PC-3 (cell line): ENCODE data around the gene PLAGL1. TPM values are rescaled to one million over a fixed set of nuclear protein-coding genes. Genes with fewer than 3 reads are reported as not detected.

ENCODE experiments used
- ATAC-seq: fragments of 200-7000 bp; cut with Tn5 transposase; 2 replicates; pipeline ENCODE4 v1.9.1; 2020; ENCODE audit warnings: mild to moderate bottlenecking, moderate library complexity
- BruUV-seq: library from RNA; stranded (reverse); fragments of 400-500 nt; replicated peaks from 2 replicates; lab custom pipeline; 2021; lab: Mats Ljungman, UMichigan
- CTCF ChIA-PET: fragments of 300-600 bp; sonication (Branson Sonifier 250); formaldehyde crosslinking; loops from one replicate; lab custom pipeline; 2022; ENCODE audit warnings: antibody characterized with exemption; lab: Charles Lee
- POLR2A ChIA-PET: fragments of 300-600 bp; sonication (Branson Sonifier 250); formaldehyde crosslinking; loops from one replicate; lab custom pipeline; 2022; ENCODE audit warnings: antibody characterized with exemption; ENCODE audit not compliant: unreplicated experiment; lab: Charles Lee
- DNase-seq: peaks from one replicate; pipeline ENCODE4 v3.0.0-alpha.2; 2015
- H2AFZ ChIP-seq: fragments of 300-600 bp; sonication (generic); 2 replicates; pipeline ENCODE4 v1.6.0; 2016; ENCODE audit warnings: antibody characterized with exemption, low read length
- H3F3A ChIP-seq: fragments of 300-600 bp; sonication (generic); one replicate; pipeline ENCODE4 v1.6.0; 2017; ENCODE audit warnings: antibody characterized with exemption, low read length, control low read depth, mild to moderate bottlenecking; ENCODE audit not compliant: unreplicated experiment
- H3K27ac ChIP-seq: fragments of 300-600 bp; sonication (generic); 2 replicates; pipeline ENCODE4 v1.5.1; 2016; ENCODE audit warnings: mild to moderate bottlenecking, low read length
- H3K27me3 ChIP-seq: fragments of 300-600 bp; sonication (generic); 2 replicates; pipeline ENCODE4 v1.6.1; 2016; ENCODE audit warnings: low read length, mixed read lengths
- H3K36me3 ChIP-seq: fragments of 300-600 bp; sonication (generic); 2 replicates; pipeline ENCODE4 v1.6.1; 2016; ENCODE audit warnings: low read depth, mixed run types, low read length, mixed read lengths
- H3K4me1 ChIP-seq: fragments of 300-600 bp; sonication (generic); 2 replicates; pipeline ENCODE4 v1.5.1; 2016; ENCODE audit warnings: low read length; ENCODE audit not compliant: insufficient read depth
- H3K4me2 ChIP-seq: fragments of 300-600 bp; sonication (generic); 2 replicates; pipeline ENCODE4 v1.6.0; 2016; ENCODE audit warnings: low read length
- H3K4me3 ChIP-seq: fragments of 300-600 bp; sonication (generic); 2 replicates; pipeline ENCODE4 v1.5.1; 2016; ENCODE audit warnings: mild to moderate bottlenecking, low read length, mixed read lengths
- H3K79me2 ChIP-seq: fragments of 300-600 bp; sonication (generic); 2 replicates; pipeline ENCODE4 v1.6.1; 2017; ENCODE audit warnings: low read length, mixed read lengths
- H3K9ac ChIP-seq: fragments of 300-600 bp; sonication (generic); 2 replicates; pipeline ENCODE4 v1.6.0; 2016; ENCODE audit warnings: mild to moderate bottlenecking, low read length
- H3K9me2 ChIP-seq: fragments of 300-600 bp; sonication (generic); replicated peaks from 2 replicates; pipeline ENCODE4 v1.6.1; 2016; ENCODE audit warnings: mixed run types, low read length, mixed read lengths
- H3K9me3 ChIP-seq: fragments of 300-600 bp; sonication (generic); 2 replicates; pipeline ENCODE4 v1.6.1; 2016; ENCODE audit warnings: low read length, mixed read lengths
- H4K20me1 ChIP-seq: fragments of 300-600 bp; sonication (generic); 2 replicates; pipeline ENCODE4 v1.6.1; 2016; ENCODE audit warnings: low read length, mixed read lengths
- CTCF ChIP-seq: fragments of 300-600 bp; sonication (generic); conservative IDR thresholded peaks from 2 replicates; pipeline ENCODE4 v1.5.1; 2017; ENCODE audit warnings: antibody characterized with exemption, low read depth, mild to moderate bottlenecking, low read length
- EZH2 ChIP-seq: fragments of 300-600 bp; sonication (generic); IDR thresholded peaks from one replicate; pipeline ENCODE4 v1.6.1; 2017; ENCODE audit warnings: antibody characterized with exemption, mild to moderate bottlenecking, low read length; ENCODE audit not compliant: unreplicated experiment
- EZH2phosphoT487 ChIP-seq: fragments of 300-600 bp; sonication (generic); IDR thresholded peaks from 2 replicates; pipeline ENCODE4 v1.6.1; 2018; ENCODE audit warnings: mild to moderate bottlenecking, antibody characterized with exemption, low read length, borderline replicate concordance
- intact Hi-C: fragments of 100-400 bp; cut with micrococcal nuclease; formaldehyde crosslinking; loops from 2 replicates; pipeline ENCODE4 v1.9.0; 2023
- total RNA-seq: library from RNA; depleted of rRNA; stranded (reverse); fragments of >200 nt; gene quantifications from 2 replicates; pipeline ENCODE4 v1.2.3, GENCODE V29; 2014

Gene PLAGL1
- total RNA-seq, 1 experiment from 2014 or later = 14.4 TPM

GRCh38 chr6:143957679-143958274, 50.3 kb downstream of the PLAGL1 start:
- no peak for TF ChIP-seq CTCF
- TF ChIP-seq EZH2phosphoT487 = no peak
- TF ChIP-seq EZH2 = no peak
- H4K20me1 ChIP-seq = no peaks in the 10 kb centered on the region
- H3K9ac ChIP-seq = no peak overlapping the region
- intact Hi-C loops = no loop called here
- ChIA-PET POLR2A (no interaction called here), CTCF (no interaction called here)
- no peaks in the 10 kb centered on the region for H3K9me3 ChIP-seq
- no peaks in the 10 kb centered on the region for H3K79me2 ChIP-seq
- no peaks in the 10 kb centered on the region for H3F3A ChIP-seq
- H3K27me3 ChIP-seq = no peaks in the 10 kb centered on the region
- no peaks in the 10 kb centered on the region for H3K9me2 ChIP-seq
- no peak overlapping the region for H3K27ac ChIP-seq
- no TSS peak for BruUV-seq
- H3K4me1 ChIP-seq = no peaks in the 10 kb centered on the region
- ATAC-seq = no peak
- H3K4me3 ChIP-seq = no peak overlapping the region
- H2AFZ ChIP-seq = no peak overlapping the region
- H3K36me3 ChIP-seq = no peaks in the 10 kb centered on the region
- H3K4me2 ChIP-seq = no peak overlapping the region
- no peak for DNase-seq

- Histone ChIP-seq H3K27ac (no peak overlapping the region), H2AFZ (no peak overlapping the region), H3K4me2 (no peak overlapping the region), H3K9me3 (no peaks in the 10 kb centered on the region), H3K9me2 (no peaks in the 10 kb centered on the region), H3K27me3 (no peaks in the 10 kb centered on the region), H3K4me3 (no peak overlapping the region), H4K20me1 (no peaks in the 10 kb centered on the region), H3K36me3 (no peaks in the 10 kb centered on the region), H3K9ac (no peak overlapping the region), H3K4me1 (no peaks in the 10 kb centered on the region), H3K79me2 (no peaks in the 10 kb centered on the region), H3F3A (no peaks in the 10 kb centered on the region)
- ChIA-PET CTCF (no interaction called here), POLR2A (no interaction called here)
- BruUV-seq = no TSS peak
- peak; percentile 12 for DNase-seq
- TF ChIP-seq CTCF = no peak
- no peak for TF ChIP-seq EZH2phosphoT487
- no peak for TF ChIP-seq EZH2
- intact Hi-C loops = no loop called here
- no peak; the same call in 1 of the 2 replicates for ATAC-seq
Measured at GRCh38 chr6:143955971-143956370, 52.1 kb downstream of the PLAGL1 start.

GRCh38 chr6:143953922-143954321, 54.1 kb downstream of the PLAGL1 start:
- ChIA-PET POLR2A (no interaction called here), CTCF (interaction anchor here (0.5 to 0.6 kb wide), 2 partner anchors 11 to 14 kb away, joined by 4 to 5 read pairs; no protein-coding TSS in a partner anchor)
- H3F3A ChIP-seq = no peaks in the 10 kb centered on the region

More at GRCh38 chr6:143953922-143954321, 54.1 kb downstream of the PLAGL1 start:
- H2AFZ ChIP-seq = no peak overlapping the region
- TF ChIP-seq CTCF (no peak), EZH2 (no peak), EZH2phosphoT487 (no peak)
- no peaks in the 10 kb centered on the region for H3K27me3 ChIP-seq
- no peak for DNase-seq
- ATAC-seq = no peak
- H3K79me2 ChIP-seq = no peaks in the 10 kb centered on the region
- no peak overlapping the region for H3K4me2 ChIP-seq
- H3K36me3 ChIP-seq = no peaks in the 10 kb centered on the region
- no peak overlapping the region for H3K9ac ChIP-seq
- no peaks in the 10 kb centered on the region for H3K9me2 ChIP-seq
- H3K9me3 ChIP-seq = no peaks in the 10 kb centered on the region
- no TSS peak for BruUV-seq
- no peak overlapping the region for H3K4me3 ChIP-seq
- no peak overlapping the region for H3K27ac ChIP-seq
- intact Hi-C loops = no loop called here
- no peaks in the 10 kb centered on the region for H4K20me1 ChIP-seq
- no peaks in the 10 kb centered on the region for H3K4me1 ChIP-seq
